Cortex of kidney (tissue), 1 donor: ENCODE results near the gene ERC2.
"Not testable (repeated sequence)": the region's sequence is repeated elsewhere in the genome, so short reads cannot be mapped to it uniquely, and the experiment has no call there.

Experiments
- DNase-seq: peaks from one replicate; lab custom pipeline; 2025; lab: John Stamatoyannopoulos, UW

The ERC2 gene

GRCh38 chr3:56309465-56309864, 158.8 kb downstream of the ERC2 start:
- no peak for DNase-seq

GRCh38 chr3:56308471-56308870, 159.8 kb downstream of the ERC2 start:
- no peak for DNase-seq

- no peak for DNase-seq
Observed at GRCh38 chr3:56304069-56304468, 164.2 kb downstream of the ERC2 start.

- DNase-seq = no peak
Observed at GRCh38 chr3:56303487-56303886, 164.8 kb downstream of the ERC2 start.

- no peak for DNase-seq
Observed at GRCh38 chr3:56302417-56302816, 165.8 kb downstream of the ERC2 start.

GRCh38 chr3:56297281-56297840, 170.9 kb downstream of the ERC2 start:
- DNase-seq = no peak

GRCh38 chr3:56296361-56296760, 171.9 kb downstream of the ERC2 start:
- no peak for DNase-seq

- no peak for DNase-seq
Observed at GRCh38 chr3:56295161-56295560, 173.1 kb downstream of the ERC2 start.

- DNase-seq = no peak
Observed at GRCh38 chr3:56294286-56294685, 174.0 kb downstream of the ERC2 start.

GRCh38 chr3:56291953-56292352, 176.3 kb downstream of the ERC2 start:
- DNase-seq = no peak

- no peak for DNase-seq
Observed at GRCh38 chr3:56291244-56291680, 177.0 kb downstream of the ERC2 start.

- no peak for DNase-seq
Observed at GRCh38 chr3:56290374-56290773, 177.9 kb downstream of the ERC2 start.

GRCh38 chr3:56288258-56288657, 180.0 kb downstream of the ERC2 start:
- DNase-seq = no peak

- DNase-seq = no peak
Observed at GRCh38 chr3:56282341-56282740, 185.9 kb downstream of the ERC2 start.

- DNase-seq = no peak
Observed at GRCh38 chr3:56277236-56277635, 191.0 kb downstream of the ERC2 start.

- no peak for DNase-seq
Observed at GRCh38 chr3:56275120-56275519, 193.1 kb downstream of the ERC2 start.

- DNase-seq = no peak
Observed at GRCh38 chr3:56269755-56270535, 198.3 kb downstream of the ERC2 start.

- DNase-seq = no peak
Observed at GRCh38 chr3:56268616-56269383, 199.5 kb downstream of the ERC2 start.

GRCh38 chr3:56261852-56262251, 206.4 kb downstream of the ERC2 start:
- not testable (repeated sequence) for DNase-seq

GRCh38 chr3:56260262-56260661, 208.0 kb downstream of the ERC2 start:
- DNase-seq = no peak

- no peak for DNase-seq
Observed at GRCh38 chr3:56257826-56258225, 210.4 kb downstream of the ERC2 start.

GRCh38 chr3:56254835-56255234, 213.4 kb downstream of the ERC2 start:
- DNase-seq = no peak
